H9 (cell line): ENCODE measurements around the gene TEKT5. TPM values are rescaled to one million over a fixed set of nuclear protein-coding genes. Genes with fewer than 3 reads are reported as not detected.
A peak's percentile ranks its signal among the peaks of the same experiment; 100 is the strongest.

Experiments
- DNase-seq: peaks from one replicate; pipeline ENCODE4 v3.0.0-alpha.2; 2017
- H2AFZ ChIP-seq: one replicate; pipeline ENCODE4 v1.6.1; 2013; ENCODE audit warnings: mild to moderate bottlenecking, low read length, control low read depth, moderate library complexity
- H2AK5ac ChIP-seq: 2 replicates; pipeline ENCODE4 v1.6.1; 2013; ENCODE audit warnings: low read length, control low read depth, mixed read lengths; ENCODE audit not compliant: insufficient read length
- H2BK120ac ChIP-seq: one replicate; pipeline ENCODE4 v1.6.1; 2013; ENCODE audit warnings: low read depth, mild to moderate bottlenecking, low read length, control low read depth, inconsistent platforms; ENCODE audit not compliant: poor library complexity, severe bottlenecking
- H2BK12ac ChIP-seq: 2 replicates; pipeline ENCODE4 v1.6.1; 2013; ENCODE audit warnings: low read length, control low read depth, mixed read lengths, low read depth; ENCODE audit not compliant: insufficient read length
- H2BK15ac ChIP-seq: 2 replicates; pipeline ENCODE4 v1.6.1; 2013; ENCODE audit warnings: low read depth, low read length, control low read depth
- H2BK20ac ChIP-seq: one replicate; pipeline ENCODE4 v1.6.1; 2013; ENCODE audit warnings: low read depth, mild to moderate bottlenecking, low read length, control low read depth, inconsistent platforms; ENCODE audit not compliant: poor library complexity, severe bottlenecking
- H2BK5ac ChIP-seq: 2 replicates; pipeline ENCODE4 v1.6.1; 2013; ENCODE audit warnings: low read length, control low read depth, mixed read lengths; ENCODE audit not compliant: insufficient read length
- H3K14ac ChIP-seq: 2 replicates; pipeline ENCODE4 v1.6.1; 2013; ENCODE audit warnings: low read length, control low read depth; ENCODE audit not compliant: insufficient read depth
- H3K18ac ChIP-seq: 2 replicates; pipeline ENCODE4 v1.6.1; 2013; ENCODE audit warnings: low read depth, mild to moderate bottlenecking, mixed read lengths, low read length, control low read depth; ENCODE audit not compliant: insufficient read length
- H3K23ac ChIP-seq: 2 replicates; pipeline ENCODE4 v1.6.1; 2013; ENCODE audit warnings: low read length, control low read depth, mixed read lengths, low read depth; ENCODE audit not compliant: insufficient read length
- H3K23me2 ChIP-seq: 2 replicates; pipeline ENCODE4 v1.6.1; 2013; ENCODE audit warnings: low read depth, mild to moderate bottlenecking, mixed read lengths, low read length, control low read depth; ENCODE audit not compliant: insufficient read length, poor library complexity, severe bottlenecking
- H3K27ac ChIP-seq: 2 replicates; pipeline ENCODE4 v1.5.1; 2013; ENCODE audit warnings: low read length, control low read depth, mixed read lengths, low read depth; ENCODE audit not compliant: insufficient read length
- H3K27me3 ChIP-seq: 2 replicates; pipeline ENCODE4 v1.6.1; 2013; ENCODE audit warnings: low read length, control low read depth, inconsistent platforms; ENCODE audit not compliant: insufficient read depth
- H3K4ac ChIP-seq: 2 replicates; pipeline ENCODE4 v1.6.1; 2013; ENCODE audit warnings: low read depth, mild to moderate bottlenecking, control low read depth, inconsistent platforms, low read length, moderate library complexity
- H3K4me1 ChIP-seq: 2 replicates; pipeline ENCODE4 v1.6.1; 2013; ENCODE audit warnings: low read length, control low read depth, inconsistent platforms; ENCODE audit not compliant: insufficient read depth
- H3K4me2 ChIP-seq: 2 replicates; pipeline ENCODE4 v1.6.1; 2013; ENCODE audit warnings: low read length, control low read depth, mixed read lengths; ENCODE audit not compliant: insufficient read length, insufficient read depth
- H3K56ac ChIP-seq: 2 replicates; pipeline ENCODE4 v1.6.1; 2013; ENCODE audit warnings: low read depth, mild to moderate bottlenecking, mixed read lengths, low read length, control low read depth; ENCODE audit not compliant: insufficient read length
- H3K79me1 ChIP-seq: 2 replicates; pipeline ENCODE4 v1.6.1; 2013; ENCODE audit warnings: low read depth, mild to moderate bottlenecking, moderate library complexity, low read length, control low read depth, inconsistent platforms; ENCODE audit not compliant: insufficient read depth, poor library complexity, severe bottlenecking
- H3K79me2 ChIP-seq: 2 replicates; pipeline ENCODE4 v1.6.1; 2013; ENCODE audit warnings: low read length, control low read depth, inconsistent platforms; ENCODE audit not compliant: insufficient read depth
- H3K9ac ChIP-seq: 2 replicates; pipeline ENCODE4 v1.6.1; 2013; ENCODE audit warnings: low read length, control low read depth, mixed read lengths; ENCODE audit not compliant: insufficient read length; ENCODE audit errors: extremely low read depth
- H3K9me3 ChIP-seq: one replicate; pipeline ENCODE4 v1.6.1; 2013; ENCODE audit warnings: low read depth, low read length, inconsistent platforms; ENCODE audit not compliant: control insufficient read depth
- H3T11ph ChIP-seq: one replicate; pipeline ENCODE4 v1.6.1; 2013; ENCODE audit warnings: mild to moderate bottlenecking, low read length, control low read depth, inconsistent platforms
- H4K20me1 ChIP-seq: one replicate; pipeline ENCODE4 v1.6.1; 2013; ENCODE audit not compliant: control insufficient read depth, insufficient read length, insufficient read depth
- H4K5ac ChIP-seq: 2 replicates; pipeline ENCODE4 v1.6.1; 2013; ENCODE audit warnings: low read depth, mild to moderate bottlenecking, mixed read lengths, low read length, control low read depth; ENCODE audit not compliant: insufficient read length
- H4K8ac ChIP-seq: replicated peaks from 2 replicates; pipeline ENCODE4 v1.6.1; 2013; ENCODE audit warnings: low read length, control low read depth, mixed read lengths, low read depth; ENCODE audit not compliant: insufficient read length
- H4K91ac ChIP-seq: 2 replicates; pipeline ENCODE4 v1.6.1; 2013; ENCODE audit warnings: low read depth, mild to moderate bottlenecking, moderate library complexity, mixed read lengths, low read length, control low read depth; ENCODE audit not compliant: insufficient read length
- H3K27ac Mint-ChIP-seq, 3 experiments: 2 replicates in 2 of 3; 3 replicates in 1 of 3; pipeline ENCODE4 v1.8.0; 2020 to 2021; ENCODE audit warnings: mixed read lengths in 3 of 3, mild to moderate bottlenecking in 1 of 3, moderate library complexity in 1 of 3
- H3K27me3 Mint-ChIP-seq: 2 replicates; pipeline ENCODE4 v1.8.0; 2021; ENCODE audit warnings: low read depth, mild to moderate bottlenecking, moderate library complexity, mixed read lengths
- H3K36me3 Mint-ChIP-seq, 3 experiments: 2 replicates in 2 of 3; 3 replicates in 1 of 3; pipeline ENCODE4 v1.8.0; 2020 to 2021; ENCODE audit warnings: low read depth in 3 of 3, mixed read lengths in 3 of 3; ENCODE audit not compliant: insufficient read depth in 1 of 3
- H3K4me1 Mint-ChIP-seq, 2 experiments: 2 replicates each; pipeline ENCODE4 v1.8.0; 2020; ENCODE audit warnings: mixed read lengths in 2 of 2
- H3K4me3 Mint-ChIP-seq, 2 experiments: 2 replicates in 1 of 2; 3 replicates in 1 of 2; pipeline ENCODE4 v1.8.0; 2020 to 2021; ENCODE audit warnings: mild to moderate bottlenecking in 2 of 2, mixed read lengths in 2 of 2, moderate library complexity in 1 of 2
- H3K9me3 Mint-ChIP-seq, 2 experiments: 2 replicates in 1 of 2; 3 replicates in 1 of 2; pipeline ENCODE4 v1.8.0; 2020; ENCODE audit warnings: mild to moderate bottlenecking in 2 of 2, mixed read lengths in 2 of 2, moderate library complexity in 1 of 2
- WGBS: extraction: QIAGEN DNeasy Blood & Tissue Kit; methylation state at CpG from one replicate; pipeline ENCODE4 v1.1.7; 2013; ENCODE audit warnings: missing lambda C conversion rate, low lambda C conversion rate, mixed read lengths; ENCODE audit not compliant: insufficient read length; ENCODE audit errors: extremely low coverage; 5-methylcytosine and 5-hydroxymethylcytosine counted together
- total RNA-seq: library from RNA; stranded (reverse); gene quantifications from 2 replicates; pipeline ENCODE4 v1.2.1, GENCODE V29; 2021
- TF ChIP-seq, protein P1 (sequence below): fragments of 200-600 bp; sonication (generic); conservative IDR thresholded peaks from 3 replicates; pipeline ENCODE4 v1.8.0; 2021; ENCODE audit warnings: antibody characterized with exemption, mild to moderate bottlenecking

Gene TEKT5
- total RNA-seq, 1 experiment from 2014 or later: 0.31 TPM

GRCh38 chr16:10606607-10607006, 88.1 kb downstream of the TEKT5 start:
- WGBS: no CpG with 5 or more reads among the region's 6 CpGs
- no peaks in the 10 kb centered on the region for H3K79me2 ChIP-seq

More at GRCh38 chr16:10606607-10607006, 88.1 kb downstream of the TEKT5 start:
- H3K9me3 ChIP-seq: no peaks in the 10 kb centered on the region
- H2BK5ac ChIP-seq: no peak overlapping the region
- no peak overlapping the region for H2BK15ac ChIP-seq
- peaks cover 4% of the 10 kb centered on the region for H3K27me3 Mint-ChIP-seq
- TF ChIP-seq, protein P1, sequence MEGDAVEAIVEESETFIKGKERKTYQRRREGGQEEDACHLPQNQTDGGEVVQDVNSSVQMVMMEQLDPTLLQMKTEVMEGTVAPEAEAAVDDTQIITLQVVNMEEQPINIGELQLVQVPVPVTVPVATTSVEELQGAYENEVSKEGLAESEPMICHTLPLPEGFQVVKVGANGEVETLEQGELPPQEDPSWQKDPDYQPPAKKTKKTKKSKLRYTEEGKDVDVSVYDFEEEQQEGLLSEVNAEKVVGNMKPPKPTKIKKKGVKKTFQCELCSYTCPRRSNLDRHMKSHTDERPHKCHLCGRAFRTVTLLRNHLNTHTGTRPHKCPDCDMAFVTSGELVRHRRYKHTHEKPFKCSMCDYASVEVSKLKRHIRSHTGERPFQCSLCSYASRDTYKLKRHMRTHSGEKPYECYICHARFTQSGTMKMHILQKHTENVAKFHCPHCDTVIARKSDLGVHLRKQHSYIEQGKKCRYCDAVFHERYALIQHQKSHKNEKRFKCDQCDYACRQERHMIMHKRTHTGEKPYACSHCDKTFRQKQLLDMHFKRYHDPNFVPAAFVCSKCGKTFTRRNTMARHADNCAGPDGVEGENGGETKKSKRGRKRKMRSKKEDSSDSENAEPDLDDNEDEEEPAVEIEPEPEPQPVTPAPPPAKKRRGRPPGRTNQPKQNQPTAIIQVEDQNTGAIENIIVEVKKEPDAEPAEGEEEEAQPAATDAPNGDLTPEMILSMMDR: no peak
- H3K4me1 Mint-ChIP-seq: peaks cover 13 to 26% of the 10 kb centered on the region in 2 experiments
- H3K23ac ChIP-seq: no peak overlapping the region
- no peaks in the 10 kb centered on the region for H3K23me2 ChIP-seq
- H2BK120ac ChIP-seq: no peak overlapping the region
- H3K9ac ChIP-seq: no peak overlapping the region
- H3K27ac ChIP-seq: no peak overlapping the region
- H2AFZ ChIP-seq: no peak overlapping the region
- peak overlapping the region in 1 of 3 experiments; percentile 5; a peak in 2 of 7 replicates for H3K27ac Mint-ChIP-seq
- H3K14ac ChIP-seq: no peak overlapping the region
- H4K91ac ChIP-seq: no peak overlapping the region
- H3K4me2 ChIP-seq: no peak overlapping the region
- H3K56ac ChIP-seq: no peak overlapping the region
- no peak overlapping the region for H2AK5ac ChIP-seq
- no peak overlapping the region for H2BK12ac ChIP-seq
- no peak overlapping the region for H2BK20ac ChIP-seq
- H3K4ac ChIP-seq: no peak overlapping the region
- no peak overlapping the region for H3T11ph ChIP-seq
- H3K79me1 ChIP-seq: no peaks in the 10 kb centered on the region
- no peak overlapping the region for H4K8ac ChIP-seq
- H3K36me3 Mint-ChIP-seq: no peaks in the 10 kb centered on the region
- no peak overlapping the region for H4K5ac ChIP-seq
- H4K20me1 ChIP-seq: no peaks in the 10 kb centered on the region
- H3K9me3 Mint-ChIP-seq: no peaks in the 10 kb centered on the region; a peak in 1 of 5 replicates
- H3K18ac ChIP-seq: peak overlapping the region; percentile 17
- H3K4me1 ChIP-seq: no peaks in the 10 kb centered on the region
- no peak for DNase-seq
- no peak overlapping the region for H3K4me3 Mint-ChIP-seq
- H3K27me3 ChIP-seq: no peaks in the 10 kb centered on the region
